Urinary bladder (tissue), 4 donors: ENCODE results near the gene BAMBI. TPM values are rescaled to one million over a fixed set of nuclear protein-coding genes. Genes with fewer than 3 reads are reported as not detected.

Experiments used
- DNase-seq: peaks from one replicate; pipeline ENCODE4 v3.0.0-alpha.2; 2015; ENCODE audit errors: extremely low spot score
- H3K27ac ChIP-seq: one replicate; pipeline ENCODE4 v1.5.1; 2013; ENCODE audit warnings: low read depth, mild to moderate bottlenecking, moderate library complexity
- H3K36me3 ChIP-seq: one replicate; pipeline ENCODE4 v1.6.1; 2013; ENCODE audit warnings: mild to moderate bottlenecking, moderate library complexity; ENCODE audit not compliant: insufficient read depth
- H3K4me1 ChIP-seq: one replicate; pipeline ENCODE4 v1.6.1; 2013; ENCODE audit warnings: mild to moderate bottlenecking, moderate library complexity; ENCODE audit not compliant: insufficient read depth
- H3K4me3 ChIP-seq: one replicate; pipeline ENCODE4 v1.5.1; 2013; ENCODE audit warnings: low read depth, low read length
- WGBS: extraction: QIAGEN DNeasy Blood & Tissue Kit; methylation state at CpG from one replicate; pipeline ENCODE4 v1.1.7; 2013; 5-methylcytosine and 5-hydroxymethylcytosine counted together
- polyA plus RNA-seq: library from polyadenylated mRNA; stranded (reverse); fragments of 200-250 nt; gene quantifications from one replicate; pipeline ENCODE4 v1.2.3, GENCODE V29; 2013
- total RNA-seq: library from RNA; depleted of rRNA; stranded (reverse); fragments of >200 nt; gene quantifications from one replicate; pipeline ENCODE4 v1.2.3, GENCODE V29; 2014
- donor health status: healthy with polysubstance abuse.
- donor health status: healthy.

BAMBI gene
- total and polyA plus RNA-seq, 2 donors = 27.0 to 33.7 TPM

GRCh38 chr10:28663576-28664368, 13.5 kb upstream of the BAMBI start:
- peak; percentile 68 for DNase-seq
- H3K4me3 ChIP-seq = no peak overlapping the region
- H3K27ac ChIP-seq = no peak overlapping the region
- WGBS = 9% methylated on average over 9 of the region's 9 CpGs
- no peaks in the 10 kb centered on the region for H3K36me3 ChIP-seq
- H3K4me1 ChIP-seq = no peaks in the 10 kb centered on the region

- Histone ChIP-seq H3K27ac (no peak overlapping the region), H3K36me3 (no peaks in the 10 kb centered on the region), H3K4me3 (no peak overlapping the region), H3K4me1 (no peaks in the 10 kb centered on the region)
- no peak for DNase-seq
- WGBS = 46% methylated on average over 6 of the region's 6 CpGs
Observed at GRCh38 chr10:28664369-28664740, 13.0 kb upstream of the BAMBI start.

- DNase-seq = no peak
- Histone ChIP-seq H3K4me3 (no peak overlapping the region), H3K4me1 (no peaks in the 10 kb centered on the region), H3K36me3 (no peaks in the 10 kb centered on the region), H3K27ac (no peak overlapping the region)
- WGBS = 88% methylated on average over 12 of the region's 12 CpGs
Observed at GRCh38 chr10:28666751-28667467, 10.4 kb upstream of the BAMBI start.

GRCh38 chr10:28668363-28669226, 8.7 kb upstream of the BAMBI start:
- no peak for DNase-seq
- H3K27ac ChIP-seq = no peak overlapping the region

GRCh38 chr10:28669227-28670173, 7.8 kb upstream of the BAMBI start:
- DNase-seq = no peak
- WGBS = 52% methylated on average over 21 of the region's 21 CpGs
- H3K4me3 ChIP-seq = peak overlapping the region; percentile 37
- no peaks in the 10 kb centered on the region for H3K36me3 ChIP-seq
- no peak overlapping the region for H3K27ac ChIP-seq
- H3K4me1 ChIP-seq = no peaks in the 10 kb centered on the region

More at GRCh38 chr10:28668363-28669226, 8.7 kb upstream of the BAMBI start:
- Histone ChIP-seq H3K36me3 (no peaks in the 10 kb centered on the region), H3K4me1 (no peaks in the 10 kb centered on the region), H3K4me3 (peak overlapping the region; percentile 37)
- 1% methylated on average over 59 of the region's 59 CpGs for WGBS

DNA sequence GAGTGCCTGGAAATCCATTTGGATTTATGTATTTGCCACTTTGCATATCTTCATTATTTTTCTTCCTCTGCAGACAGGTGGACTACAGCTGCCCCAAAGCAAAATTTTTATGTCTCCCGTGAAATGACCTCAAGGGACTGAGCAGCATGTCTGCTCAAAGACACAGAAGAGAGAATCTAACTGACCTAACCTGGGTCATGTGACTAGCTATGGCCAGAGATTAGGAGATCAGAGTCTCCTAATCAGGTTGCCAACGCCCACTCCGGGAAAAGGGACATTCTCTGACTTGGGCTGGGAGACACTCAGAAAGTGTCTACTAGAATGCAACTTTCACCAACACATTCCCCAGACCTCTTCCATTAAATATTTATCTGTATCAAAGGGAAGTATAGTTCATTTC, 2.5 kb upstream of the BAMBI start:
- Histone ChIP-seq H3K4me3 (no peak overlapping the region), H3K27ac (no peak overlapping the region), H3K4me1 (no peaks in the 10 kb centered on the region), H3K36me3 (no peaks in the 10 kb centered on the region)
- DNase-seq = no peak
- 89% methylated on average over 3 of the region's 3 CpGs for WGBS

DNA sequence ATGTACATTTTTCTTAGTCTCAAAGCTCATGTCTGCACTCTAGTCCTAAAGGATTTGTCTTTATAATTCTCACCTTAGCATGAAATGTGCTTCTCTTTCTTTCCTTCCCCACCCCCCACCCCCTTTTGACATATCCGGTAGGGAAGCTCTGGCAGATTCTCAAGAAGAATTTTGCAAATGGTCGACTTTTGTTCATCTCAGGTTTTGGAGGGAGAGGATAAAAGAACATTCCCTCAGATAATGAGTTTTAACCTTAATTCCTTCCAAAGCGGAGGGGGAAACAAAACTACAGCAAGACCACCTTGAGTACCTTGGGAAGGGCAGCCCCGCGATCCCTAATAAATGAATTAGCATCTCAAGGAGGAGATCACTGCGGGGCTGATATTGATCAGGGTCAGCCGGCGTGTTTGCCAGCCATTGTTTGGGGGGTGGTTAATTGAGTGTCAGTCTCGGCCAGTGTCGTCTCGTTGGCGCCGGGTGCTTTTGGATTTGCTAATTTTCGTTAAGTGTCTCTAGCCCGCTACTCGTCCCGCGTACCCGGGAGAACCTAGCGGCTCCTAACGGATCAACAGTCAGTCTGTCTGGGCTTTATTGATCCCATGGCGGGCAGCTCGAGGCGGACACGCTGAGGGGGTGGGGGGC, 874 bp upstream of the BAMBI start:
- 14% methylated on average over 25 of the region's 25 CpGs for WGBS
- Histone ChIP-seq H3K27ac (no peak overlapping the region), H3K4me1 (no peaks in the 10 kb centered on the region), H3K4me3 (peak overlapping the region; percentile 99), H3K36me3 (no peaks in the 10 kb centered on the region)
- DNase-seq = no peak

DNA sequence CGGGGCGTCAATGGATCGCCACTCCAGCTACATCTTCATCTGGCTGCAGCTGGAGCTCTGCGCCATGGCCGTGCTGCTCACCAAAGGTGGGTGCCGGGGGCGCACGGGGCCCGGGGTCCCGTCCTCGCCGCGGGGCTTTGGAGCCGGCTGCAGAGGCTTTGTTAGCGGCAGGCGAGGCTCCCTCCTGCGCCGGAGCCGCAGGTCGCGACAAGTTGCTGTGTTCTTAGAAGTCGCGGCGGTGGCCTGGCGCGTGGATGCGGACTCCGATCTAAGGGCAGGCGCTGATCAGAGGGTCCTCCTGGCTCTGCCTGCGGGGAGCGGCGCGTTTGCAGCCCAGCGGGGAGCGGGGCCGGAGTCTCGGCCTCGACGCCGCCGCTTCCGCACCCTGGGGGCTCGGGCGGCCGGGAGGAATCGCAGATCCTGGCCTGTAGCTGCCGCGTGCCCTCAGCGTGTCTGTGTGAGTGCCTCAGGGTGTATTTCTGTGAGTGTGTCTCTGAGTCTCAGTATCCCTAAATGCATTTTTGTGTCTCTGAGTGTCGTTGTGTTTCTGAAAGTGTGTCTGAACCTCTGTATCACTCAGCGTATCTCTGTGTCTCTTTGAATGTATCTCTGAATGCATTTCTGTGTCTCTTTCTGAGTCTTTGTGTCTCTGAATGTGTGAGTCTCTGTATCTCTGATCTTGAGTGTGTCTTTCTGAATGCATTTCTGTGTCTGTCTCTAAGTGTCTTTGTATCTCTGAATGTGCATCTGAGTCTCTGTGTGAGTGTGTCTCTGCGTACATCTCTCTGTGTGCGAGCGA, 766 bp downstream of the BAMBI start:
- 1% methylated on average over 54 of the region's 54 CpGs for WGBS
- Histone ChIP-seq H3K27ac (peak overlapping the region; percentile 87), H3K36me3 (no peaks in the 10 kb centered on the region), H3K4me1 (no peaks in the 10 kb centered on the region), H3K4me3 (peak overlapping the region; percentile 99)
- DNase-seq = no peak

- H3K27ac ChIP-seq = peak overlapping the region; percentile 87
Observed at GRCh38 chr10:28678687-28679457, 1.6 kb downstream of the BAMBI start.

GRCh38 chr10:28679581-28680357, 2.4 kb downstream of the BAMBI start:
- no peak overlapping the region for H3K27ac ChIP-seq

More at GRCh38 chr10:28678687-28679457, 1.6 kb downstream of the BAMBI start:
- DNase-seq = no peak
- WGBS = 10% methylated on average over 12 of the region's 12 CpGs
- H3K4me3 ChIP-seq = peak overlapping the region; percentile 99
- H3K4me1 ChIP-seq = no peaks in the 10 kb centered on the region
- H3K36me3 ChIP-seq = no peaks in the 10 kb centered on the region

DNA sequence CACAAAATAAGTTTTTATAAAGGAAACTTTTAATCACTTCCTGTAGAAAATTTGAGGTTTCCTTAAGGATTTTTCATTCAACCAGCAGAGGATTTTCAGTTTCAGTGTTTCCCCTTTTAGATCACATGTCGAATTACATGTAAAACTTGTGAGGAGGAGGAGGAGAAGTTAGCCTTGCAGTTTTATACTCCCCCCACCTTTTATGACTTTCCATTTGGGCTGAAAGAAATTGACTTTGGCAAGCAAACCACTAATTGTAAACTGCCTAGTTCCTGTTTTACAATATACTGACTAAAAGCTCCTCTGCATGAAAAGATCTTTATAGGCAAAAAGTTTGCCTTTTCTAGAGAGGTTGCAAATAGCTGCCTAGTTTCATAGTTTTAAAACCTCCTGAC, 3.0 kb downstream of the BAMBI start:
- Histone ChIP-seq H3K4me1 (no peaks in the 10 kb centered on the region), H3K36me3 (no peaks in the 10 kb centered on the region), H3K27ac (no peak overlapping the region), H3K4me3 (peak overlapping the region; percentile 99)
- 6% methylated on average over 1 of the region's 1 CpG for WGBS
- no peak for DNase-seq

More at GRCh38 chr10:28679581-28680357, 2.4 kb downstream of the BAMBI start:
- no peak for DNase-seq
- no peaks in the 10 kb centered on the region for H3K4me1 ChIP-seq
- peak overlapping the region; percentile 99 for H3K4me3 ChIP-seq
- WGBS = 6% methylated on average over 15 of the region's 15 CpGs
- H3K36me3 ChIP-seq = no peaks in the 10 kb centered on the region
